Measurements from ENCODE around the gene MAFB.
"Not testable (repeated sequence)": the region's sequence is repeated elsewhere in the genome, so short reads cannot be mapped to it uniquely, and the experiment has no call there.

MAFB gene

GRCh38 chr20:40689100-40689942, at the start of gene MAFB:
Gene MAFB (minus strand): TSS chr20:40689236. CDS start chr20:40688850, 386 bp downstream.
- FAIRE-seq: no peak
- DNase-seq (ENCODE audit: extremely low spot score, insufficient read length, low read depth): peak; percentile 25

- FAIRE-seq; DNase-seq (ENCODE audit: extremely low spot score, insufficient read length, low read depth): not testable (repeated sequence)
Measured at GRCh38 chr20:40736468-40736867, 47.4 kb upstream of the MAFB start.

GRCh38 chr20:40728996-40729395, 40.0 kb upstream of the MAFB start:
- FAIRE-seq: no peak
- no peak for DNase-seq (ENCODE audit: extremely low spot score, insufficient read length, low read depth)

- DNase-seq (ENCODE audit: extremely low spot score, insufficient read length, low read depth) (no peak), FAIRE-seq (no peak)
Measured at GRCh38 chr20:40728470-40728869, 39.4 kb upstream of the MAFB start.

- DNase-seq (ENCODE audit: extremely low spot score, insufficient read length, low read depth) (no peak), FAIRE-seq (no peak)
Measured at GRCh38 chr20:40727960-40728359, 38.9 kb upstream of the MAFB start.

GRCh38 chr20:40726776-40727175, 37.7 kb upstream of the MAFB start:
- DNase-seq (ENCODE audit: extremely low spot score, insufficient read length, low read depth): no peak

GRCh38 chr20:40724566-40724965, 35.5 kb upstream of the MAFB start:
- no peak for DNase-seq (ENCODE audit: extremely low spot score, insufficient read length, low read depth)
- no peak for FAIRE-seq

More at GRCh38 chr20:40726776-40727175, 37.7 kb upstream of the MAFB start:
- no peak for FAIRE-seq

- DNase-seq (ENCODE audit: extremely low spot score, insufficient read length, low read depth) (no peak), FAIRE-seq (no peak)
Measured at GRCh38 chr20:40720826-40721225, 31.8 kb upstream of the MAFB start.

GRCh38 chr20:40720099-40720498, 31.1 kb upstream of the MAFB start:
- FAIRE-seq: no peak
- DNase-seq (ENCODE audit: extremely low spot score, insufficient read length, low read depth): no peak

GRCh38 chr20:40718982-40719729, 30.1 kb upstream of the MAFB start:
- DNase-seq (ENCODE audit: extremely low spot score, insufficient read length, low read depth) (no peak), FAIRE-seq (no peak)

- FAIRE-seq (no peak), DNase-seq (ENCODE audit: extremely low spot score, insufficient read length, low read depth) (no peak)
Measured at GRCh38 chr20:40718214-40718977, 29.4 kb upstream of the MAFB start.

- no peak for DNase-seq (ENCODE audit: extremely low spot score, insufficient read length, low read depth)
Measured at GRCh38 chr20:40717343-40717865, 28.4 kb upstream of the MAFB start.

GRCh38 chr20:40715491-40715890, 26.5 kb upstream of the MAFB start:
- FAIRE-seq: no peak
- no peak for DNase-seq (ENCODE audit: extremely low spot score, insufficient read length, low read depth)

More at GRCh38 chr20:40717343-40717865, 28.4 kb upstream of the MAFB start:
- FAIRE-seq: no peak

- DNase-seq (ENCODE audit: extremely low spot score, insufficient read length, low read depth) (no peak), FAIRE-seq (no peak)
Measured at GRCh38 chr20:40714916-40715315, 25.9 kb upstream of the MAFB start.

- no peak for FAIRE-seq
Measured at GRCh38 chr20:40714109-40714508, 25.1 kb upstream of the MAFB start.

GRCh38 chr20:40713508-40713907, 24.5 kb upstream of the MAFB start:
- FAIRE-seq: no peak
- no peak for DNase-seq (ENCODE audit: extremely low spot score, insufficient read length, low read depth)

More at GRCh38 chr20:40714109-40714508, 25.1 kb upstream of the MAFB start:
- DNase-seq (ENCODE audit: extremely low spot score, insufficient read length, low read depth): no peak

GRCh38 chr20:40711079-40711478, 22.0 kb upstream of the MAFB start:
- FAIRE-seq (no peak), DNase-seq (ENCODE audit: extremely low spot score, insufficient read length, low read depth) (no peak)

- FAIRE-seq (no peak), DNase-seq (ENCODE audit: extremely low spot score, insufficient read length, low read depth) (no peak)
Measured at GRCh38 chr20:40710603-40711002, 21.6 kb upstream of the MAFB start.

GRCh38 chr20:40706977-40707582, 18.0 kb upstream of the MAFB start:
- peak; percentile 15 for FAIRE-seq

GRCh38 chr20:40705413-40705812, 16.4 kb upstream of the MAFB start:
- FAIRE-seq (no peak), DNase-seq (ENCODE audit: extremely low spot score, insufficient read length, low read depth) (no peak)

More at GRCh38 chr20:40706977-40707582, 18.0 kb upstream of the MAFB start:
- no peak for DNase-seq (ENCODE audit: extremely low spot score, insufficient read length, low read depth)

Measured in GM18507 (cell line).